ENCODE data around the gene DAPK1.

DAPK1 gene

GRCh38 chr9:87599901-87600610, 102.4 kb downstream of the DAPK1 start:
- no peak for DNase-seq

- DNase-seq, result no peak
These were observed 103.5 kb downstream of the DAPK1 start for GRCh38 chr9:87601176-87601575.

- DNase-seq, result no peak
These were observed 103.9 kb downstream of the DAPK1 start for GRCh38 chr9:87601595-87601994.

GRCh38 chr9:87602933-87603643, 105.4 kb downstream of the DAPK1 start:
- DNase-seq, result no peak

GRCh38 chr9:87603854-87604490, 106.3 kb downstream of the DAPK1 start:
- no peak for DNase-seq

GRCh38 chr9:87604886-87605588, 107.4 kb downstream of the DAPK1 start:
- DNase-seq, result no peak

- DNase-seq, result no peak
These were observed 108.0 kb downstream of the DAPK1 start for GRCh38 chr9:87605676-87606075.

GRCh38 chr9:87606841-87607521, 109.3 kb downstream of the DAPK1 start:
- DNase-seq, result no peak

GRCh38 chr9:87607859-87608258, 110.2 kb downstream of the DAPK1 start:
- no peak for DNase-seq

GRCh38 chr9:87609002-87609401, 111.3 kb downstream of the DAPK1 start:
- DNase-seq, result no peak

- no peak for DNase-seq
These were observed 111.8 kb downstream of the DAPK1 start for GRCh38 chr9:87609486-87609885.

GRCh38 chr9:87610200-87611155, 112.8 kb downstream of the DAPK1 start:
- DNase-seq, result no peak

- DNase-seq, result no peak
These were observed 114.1 kb downstream of the DAPK1 start for GRCh38 chr9:87611776-87612175.

- no peak for DNase-seq
These were observed 114.9 kb downstream of the DAPK1 start for GRCh38 chr9:87612536-87612935.

- DNase-seq, result no peak
These were observed 115.8 kb downstream of the DAPK1 start for GRCh38 chr9:87613265-87614111.

GRCh38 chr9:87614397-87614796, 116.7 kb downstream of the DAPK1 start:
- no peak for DNase-seq

- DNase-seq, result no peak
These were observed 117.5 kb downstream of the DAPK1 start for GRCh38 chr9:87615136-87615535.

GRCh38 chr9:87615547-87616148, 118.0 kb downstream of the DAPK1 start:
- no peak for DNase-seq

GRCh38 chr9:87618226-87618625, 120.6 kb downstream of the DAPK1 start:
- no peak for DNase-seq

GRCh38 chr9:87618931-87619330, 121.3 kb downstream of the DAPK1 start:
- DNase-seq, result no peak

Measured in activated naive CD4-positive, alpha-beta T cell (primary cell).